ENCODE results near the gene ODAPH. TPM values are rescaled to one million over a fixed set of nuclear protein-coding genes. Genes with fewer than 3 reads are reported as not detected.
"Not testable (repeated sequence)": the region's sequence is repeated elsewhere in the genome, so short reads cannot be mapped to it uniquely, and the experiment has no call there.

Gene ODAPH
- total and polyA plus RNA-seq, 2 donors, result 0.21 TPM; not detected in 1

DNA sequence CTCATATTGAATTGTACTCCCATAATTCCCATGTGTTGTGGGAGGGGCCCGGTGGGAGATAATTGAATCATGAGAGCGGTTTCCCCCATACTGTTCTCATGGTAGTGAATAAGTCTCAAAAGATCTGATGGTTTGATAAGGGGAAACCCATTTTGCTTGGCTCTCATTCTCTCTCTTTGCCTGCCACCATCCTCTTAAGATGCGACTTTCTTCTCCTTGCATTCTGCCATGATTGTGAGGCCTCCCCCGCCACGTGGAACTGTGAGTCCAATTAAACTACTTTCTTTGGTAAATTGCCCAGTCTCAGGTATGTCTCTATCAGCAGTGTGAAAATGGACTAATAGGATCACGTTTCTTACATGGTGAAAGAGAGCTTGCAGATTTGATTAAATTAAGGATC is 18.6 kb upstream of the ODAPH start:
- not testable (repeated sequence) for H3K4me1 ChIP-seq (ENCODE audit: control insufficient read depth in 2 of 2, insufficient read depth in 2 of 2, low read length in 2 of 2); H3K4me3 ChIP-seq (ENCODE audit: low read length in 2 of 2); H3K36me3 ChIP-seq (ENCODE audit: control insufficient read depth in 2 of 2, insufficient read depth in 2 of 2, low read length in 1 of 2); H3K27ac ChIP-seq (ENCODE audit: low read depth in 1 of 2, low read length in 1 of 2); DNase-seq (ENCODE audit: low read depth in 6 of 9, low spot score in 9 of 9); H3K27me3 ChIP-seq (ENCODE audit: control insufficient read depth in 2 of 2, insufficient read depth in 1 of 2, low read length in 1 of 2)
- WGBS, result 95% methylated on average over 6 of the region's 6 CpGs
- peaks cover 0 to 13% of the 10 kb centered on the region in 2 donors for H3K9me3 ChIP-seq (ENCODE audit: control insufficient read depth in 2 of 2, insufficient read depth in 1 of 2, low read length in 1 of 2)

DNA sequence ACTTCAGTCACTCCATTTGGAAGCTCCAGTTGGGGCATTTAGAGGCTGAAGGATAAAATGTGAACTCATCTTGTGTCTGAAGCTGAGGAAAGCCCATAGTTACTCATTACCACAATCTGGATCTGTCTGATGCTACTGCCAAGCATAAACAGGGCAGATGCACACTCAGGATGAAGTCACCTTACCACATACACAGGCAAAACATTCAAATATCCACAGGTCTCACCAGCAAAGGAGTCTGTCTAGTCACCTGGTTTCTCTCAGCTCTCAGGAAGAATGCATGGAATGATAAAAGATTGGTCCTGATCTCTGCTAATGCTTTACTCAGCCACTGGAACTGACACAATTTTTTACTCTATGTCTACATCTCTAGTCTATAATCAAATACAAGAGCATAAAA is 13.0 kb upstream of the ODAPH start:
- DNase-seq (ENCODE audit: low read depth in 6 of 9, low spot score in 9 of 9), result no peak
- Histone ChIP-seq H3K4me1 (ENCODE audit: control insufficient read depth in 2 of 2, insufficient read depth in 2 of 2, low read length in 2 of 2) (no peaks in the 10 kb centered on the region), H3K27ac (ENCODE audit: low read depth in 1 of 2, low read length in 1 of 2) (no peak overlapping the region), H3K36me3 (ENCODE audit: control insufficient read depth in 2 of 2, insufficient read depth in 2 of 2, low read length in 1 of 2) (peaks cover 0 to 3% of the 10 kb centered on the region in 2 donors), H3K9me3 (ENCODE audit: control insufficient read depth in 2 of 2, insufficient read depth in 1 of 2, low read length in 1 of 2) (no peaks in the 10 kb centered on the region), H3K27me3 (ENCODE audit: control insufficient read depth in 2 of 2, insufficient read depth in 1 of 2, low read length in 1 of 2) (no peaks in the 10 kb centered on the region), H3K4me3 (ENCODE audit: low read length in 2 of 2) (no peak overlapping the region)

DNA sequence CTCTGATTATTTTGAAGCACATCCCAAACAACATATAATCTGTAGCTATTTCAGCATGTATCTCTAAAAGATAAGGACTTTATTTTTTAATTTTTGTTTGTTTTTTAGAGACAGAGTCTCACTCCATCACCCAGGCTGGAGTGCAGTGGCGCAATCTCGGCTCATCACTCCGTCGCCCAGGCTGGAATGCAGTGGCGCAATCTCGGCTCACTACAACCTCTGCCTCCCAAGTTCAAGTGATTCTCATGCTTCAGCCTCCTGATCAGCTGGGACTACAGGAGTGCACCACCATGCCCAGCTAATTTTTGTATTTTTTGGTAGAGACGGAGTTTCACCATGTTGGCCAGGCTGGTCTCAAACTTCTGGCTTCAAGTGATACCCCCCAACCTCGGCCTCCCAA is 11.6 kb upstream of the ODAPH start:
- H3K27ac ChIP-seq (ENCODE audit: low read depth in 1 of 2, low read length in 1 of 2); H3K4me3 ChIP-seq (ENCODE audit: low read length in 2 of 2); H3K27me3 ChIP-seq (ENCODE audit: control insufficient read depth in 2 of 2, insufficient read depth in 1 of 2, low read length in 1 of 2); H3K9me3 ChIP-seq (ENCODE audit: control insufficient read depth in 2 of 2, insufficient read depth in 1 of 2, low read length in 1 of 2); H3K36me3 ChIP-seq (ENCODE audit: control insufficient read depth in 2 of 2, insufficient read depth in 2 of 2, low read length in 1 of 2); DNase-seq (ENCODE audit: low read depth in 6 of 9, low spot score in 9 of 9); H3K4me1 ChIP-seq (ENCODE audit: control insufficient read depth in 2 of 2, insufficient read depth in 2 of 2, low read length in 2 of 2): not testable (repeated sequence)
- 98% methylated on average over 8 of the region's 8 CpGs for WGBS

GRCh38 chr4:75544870-75545269 is 11.0 kb upstream of the ODAPH start:
- no peak overlapping the region for H3K27ac ChIP-seq (ENCODE audit: low read depth in 1 of 2, low read length in 1 of 2)
- H3K4me3 ChIP-seq (ENCODE audit: low read length in 2 of 2), result no peak overlapping the region
- no peak for DNase-seq (ENCODE audit: low read depth in 6 of 9, low spot score in 9 of 9)
- no peaks in the 10 kb centered on the region for H3K27me3 ChIP-seq (ENCODE audit: control insufficient read depth in 2 of 2, insufficient read depth in 1 of 2, low read length in 1 of 2)
- H3K9me3 ChIP-seq (ENCODE audit: control insufficient read depth in 2 of 2, insufficient read depth in 1 of 2, low read length in 1 of 2), result no peaks in the 10 kb centered on the region
- no peaks in the 10 kb centered on the region for H3K4me1 ChIP-seq (ENCODE audit: control insufficient read depth in 2 of 2, insufficient read depth in 2 of 2, low read length in 2 of 2)
- WGBS, result 96% methylated on average over 3 of the region's 3 CpGs
- H3K36me3 ChIP-seq (ENCODE audit: control insufficient read depth in 2 of 2, insufficient read depth in 2 of 2, low read length in 1 of 2), result peaks cover 0 to 3% of the 10 kb centered on the region in 2 donors

- Histone ChIP-seq H3K4me3 (ENCODE audit: low read length in 2 of 2) (no peak overlapping the region), H3K27ac (ENCODE audit: low read depth in 1 of 2, low read length in 1 of 2) (no peak overlapping the region), H3K27me3 (ENCODE audit: control insufficient read depth in 2 of 2, insufficient read depth in 1 of 2, low read length in 1 of 2) (no peaks in the 10 kb centered on the region), H3K9me3 (ENCODE audit: control insufficient read depth in 2 of 2, insufficient read depth in 1 of 2, low read length in 1 of 2) (no peaks in the 10 kb centered on the region), H3K36me3 (ENCODE audit: control insufficient read depth in 2 of 2, insufficient read depth in 2 of 2, low read length in 1 of 2) (peaks cover 0 to 3% of the 10 kb centered on the region in 2 donors), H3K4me1 (ENCODE audit: control insufficient read depth in 2 of 2, insufficient read depth in 2 of 2, low read length in 2 of 2) (no peaks in the 10 kb centered on the region)
- over 99% methylated on average over 5 of the region's 5 CpGs for WGBS
- no peak for DNase-seq (ENCODE audit: low read depth in 6 of 9, low spot score in 9 of 9)
These were observed 10.3 kb upstream of the ODAPH start for GRCh38 chr4:75545526-75545925.

- H3K36me3 ChIP-seq (ENCODE audit: control insufficient read depth in 2 of 2, insufficient read depth in 2 of 2, low read length in 1 of 2), result peaks cover 0 to under 1% of the 10 kb centered on the region in 2 donors
- H3K9me3 ChIP-seq (ENCODE audit: control insufficient read depth in 2 of 2, insufficient read depth in 1 of 2, low read length in 1 of 2), result no peaks in the 10 kb centered on the region
- no peak for DNase-seq (ENCODE audit: low read depth in 6 of 9, low spot score in 9 of 9)
- H3K27ac ChIP-seq (ENCODE audit: low read depth in 1 of 2, low read length in 1 of 2), result no peak overlapping the region
- WGBS, result 93% methylated on average over 15 of the region's 15 CpGs
- H3K27me3 ChIP-seq (ENCODE audit: control insufficient read depth in 2 of 2, insufficient read depth in 1 of 2, low read length in 1 of 2), result no peaks in the 10 kb centered on the region
- no peak overlapping the region for H3K4me3 ChIP-seq (ENCODE audit: low read length in 2 of 2)
- H3K4me1 ChIP-seq (ENCODE audit: control insufficient read depth in 2 of 2, insufficient read depth in 2 of 2, low read length in 2 of 2), result no peaks in the 10 kb centered on the region
These were observed 8.0 kb upstream of the ODAPH start for GRCh38 chr4:75547647-75548387.

DNA sequence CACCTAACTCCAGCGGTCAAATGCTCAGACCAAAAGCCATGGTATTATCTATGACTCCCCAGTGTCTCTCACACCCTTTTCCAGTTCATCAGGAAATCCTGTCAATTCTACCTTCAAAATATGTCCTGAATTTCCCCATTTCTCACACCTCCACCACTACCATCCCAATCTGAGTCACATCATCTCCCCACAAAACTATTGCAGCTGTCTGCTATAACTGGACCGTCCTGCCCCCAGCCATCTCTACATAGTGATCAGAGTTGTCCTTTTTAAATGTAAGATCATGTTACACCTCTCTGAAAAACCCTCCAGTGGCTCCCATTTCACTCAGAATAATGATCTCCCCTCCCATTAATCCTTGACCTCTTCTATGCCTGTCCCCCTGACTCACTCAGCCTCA is 6.8 kb upstream of the ODAPH start:
- Histone ChIP-seq H3K27me3 (ENCODE audit: control insufficient read depth in 2 of 2, insufficient read depth in 1 of 2, low read length in 1 of 2) (no peaks in the 10 kb centered on the region), H3K36me3 (ENCODE audit: control insufficient read depth in 2 of 2, insufficient read depth in 2 of 2, low read length in 1 of 2) (no peaks in the 10 kb centered on the region), H3K9me3 (ENCODE audit: control insufficient read depth in 2 of 2, insufficient read depth in 1 of 2, low read length in 1 of 2) (no peaks in the 10 kb centered on the region), H3K27ac (ENCODE audit: low read depth in 1 of 2, low read length in 1 of 2) (no peak overlapping the region), H3K4me3 (ENCODE audit: low read length in 2 of 2) (no peak overlapping the region), H3K4me1 (ENCODE audit: control insufficient read depth in 2 of 2, insufficient read depth in 2 of 2, low read length in 2 of 2) (no peaks in the 10 kb centered on the region)
- DNase-seq (ENCODE audit: low read depth in 6 of 9, low spot score in 9 of 9), result no peak
- WGBS, result over 99% methylated on average over 2 of the region's 2 CpGs

DNA sequence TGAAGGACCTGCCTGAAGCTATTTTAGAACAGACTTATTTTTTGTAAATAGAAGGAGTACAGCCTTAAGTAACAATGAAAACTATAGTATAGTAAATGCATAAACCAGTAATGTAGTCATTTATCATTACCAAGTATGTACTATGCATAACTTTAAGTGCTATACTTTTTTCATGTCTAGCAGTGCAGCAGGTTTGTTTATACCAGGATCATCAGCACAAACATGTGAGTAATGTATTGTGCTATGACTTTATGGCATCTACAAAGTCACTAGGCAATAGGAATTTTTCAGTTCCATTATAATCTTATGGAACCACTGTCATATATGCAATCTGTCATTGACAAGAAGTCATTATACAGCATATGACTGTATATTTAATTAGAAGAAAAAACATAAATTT is 3.4 kb upstream of the ODAPH start:
- no peaks in the 10 kb centered on the region for H3K9me3 ChIP-seq (ENCODE audit: control insufficient read depth in 2 of 2, insufficient read depth in 1 of 2, low read length in 1 of 2)
- H3K27me3 ChIP-seq (ENCODE audit: control insufficient read depth in 2 of 2, insufficient read depth in 1 of 2, low read length in 1 of 2), result no peaks in the 10 kb centered on the region
- H3K4me1 ChIP-seq (ENCODE audit: control insufficient read depth in 2 of 2, insufficient read depth in 2 of 2, low read length in 2 of 2), result no peaks in the 10 kb centered on the region
- no peak for DNase-seq (ENCODE audit: low read depth in 6 of 9, low spot score in 9 of 9)
- no peak overlapping the region for H3K27ac ChIP-seq (ENCODE audit: low read depth in 1 of 2, low read length in 1 of 2)
- H3K36me3 ChIP-seq (ENCODE audit: control insufficient read depth in 2 of 2, insufficient read depth in 2 of 2, low read length in 1 of 2), result no peaks in the 10 kb centered on the region
- no peak overlapping the region for H3K4me3 ChIP-seq (ENCODE audit: low read length in 2 of 2)

- DNase-seq (ENCODE audit: low read depth in 6 of 9, low spot score in 9 of 9), result no peak
- 95% methylated on average over 8 of the region's 8 CpGs for WGBS
- Histone ChIP-seq H3K9me3 (ENCODE audit: control insufficient read depth in 2 of 2, insufficient read depth in 1 of 2, low read length in 1 of 2) (no peaks in the 10 kb centered on the region), H3K27me3 (ENCODE audit: control insufficient read depth in 2 of 2, insufficient read depth in 1 of 2, low read length in 1 of 2) (no peaks in the 10 kb centered on the region), H3K27ac (ENCODE audit: low read depth in 1 of 2, low read length in 1 of 2) (no peak overlapping the region), H3K4me1 (ENCODE audit: control insufficient read depth in 2 of 2, insufficient read depth in 2 of 2, low read length in 2 of 2) (no peaks in the 10 kb centered on the region), H3K4me3 (ENCODE audit: low read length in 2 of 2) (no peak overlapping the region), H3K36me3 (ENCODE audit: control insufficient read depth in 2 of 2, insufficient read depth in 2 of 2, low read length in 1 of 2) (no peaks in the 10 kb centered on the region)
These were observed 1.8 kb downstream of the ODAPH start for GRCh38 chr4:75557696-75558095.

Data from thymus (tissue), 11 donors.